ENCODE data around the gene FKBP1C. TPM values are rescaled to one million over a fixed set of nuclear protein-coding genes. Genes with fewer than 3 reads are reported as not detected.

Gene FKBP1C
- total and polyA plus RNA-seq, 2 donors (not counting 3 experiments of a cell fraction or from before 2014, with no cell fraction given): 2.0 to 7.7 TPM

DNA sequence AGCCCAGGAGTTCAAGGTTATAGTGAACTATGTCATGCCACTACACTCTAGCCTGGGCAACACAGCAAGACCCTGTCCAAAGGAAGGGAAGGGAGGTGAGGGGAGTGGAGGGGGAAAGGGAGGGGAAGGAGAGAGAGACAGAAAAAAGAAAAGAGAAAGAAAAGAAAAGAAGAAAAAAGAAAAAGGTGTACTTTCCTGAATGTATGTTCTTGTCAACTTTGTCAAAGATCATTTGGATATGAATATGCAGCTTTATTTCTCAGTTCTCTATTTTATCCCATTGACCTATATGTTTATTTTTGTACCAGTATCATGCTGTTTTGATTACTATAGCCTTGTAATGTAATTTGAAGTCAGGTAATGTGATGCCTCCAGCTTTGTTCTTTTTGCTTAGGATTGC, 30.9 kb upstream of the FKBP1C start:
- H3K79me2 ChIP-seq (ENCODE audit: control insufficient read depth, insufficient read depth, low read length): no peaks in the 10 kb centered on the region
- TF ChIP-seq, protein P1, sequence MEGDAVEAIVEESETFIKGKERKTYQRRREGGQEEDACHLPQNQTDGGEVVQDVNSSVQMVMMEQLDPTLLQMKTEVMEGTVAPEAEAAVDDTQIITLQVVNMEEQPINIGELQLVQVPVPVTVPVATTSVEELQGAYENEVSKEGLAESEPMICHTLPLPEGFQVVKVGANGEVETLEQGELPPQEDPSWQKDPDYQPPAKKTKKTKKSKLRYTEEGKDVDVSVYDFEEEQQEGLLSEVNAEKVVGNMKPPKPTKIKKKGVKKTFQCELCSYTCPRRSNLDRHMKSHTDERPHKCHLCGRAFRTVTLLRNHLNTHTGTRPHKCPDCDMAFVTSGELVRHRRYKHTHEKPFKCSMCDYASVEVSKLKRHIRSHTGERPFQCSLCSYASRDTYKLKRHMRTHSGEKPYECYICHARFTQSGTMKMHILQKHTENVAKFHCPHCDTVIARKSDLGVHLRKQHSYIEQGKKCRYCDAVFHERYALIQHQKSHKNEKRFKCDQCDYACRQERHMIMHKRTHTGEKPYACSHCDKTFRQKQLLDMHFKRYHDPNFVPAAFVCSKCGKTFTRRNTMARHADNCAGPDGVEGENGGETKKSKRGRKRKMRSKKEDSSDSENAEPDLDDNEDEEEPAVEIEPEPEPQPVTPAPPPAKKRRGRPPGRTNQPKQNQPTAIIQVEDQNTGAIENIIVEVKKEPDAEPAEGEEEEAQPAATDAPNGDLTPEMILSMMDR (IDR thresholded peaks at IDR 0.05; ENCODE audit: extremely low read depth in 1 of 2, insufficient read depth in 1 of 2, low read depth in 1 of 2, low read length in 2 of 2): no peak
- TF ChIP-seq EZH2 (IDR thresholded peaks at IDR 0.05; ENCODE audit: borderline replicate concordance, low read depth, low read length, severe bottlenecking) (no peak), MYC (IDR thresholded peaks at IDR 0.05; ENCODE audit: low read depth, low read length) (no peak), POLR2AphosphoS5 (IDR thresholded peaks at IDR 0.05; ENCODE audit: insufficient read depth, low read depth, low read length) (no peak), JUN (IDR thresholded peaks at IDR 0.05; ENCODE audit: borderline replicate concordance, insufficient read depth, insufficient read length, low read depth) (no peak), GATA2 (IDR thresholded peaks at IDR 0.05; ENCODE audit: insufficient read depth, insufficient read length, low read depth, low read length) (no peak), FOS (IDR thresholded peaks at IDR 0.05; ENCODE audit: borderline replicate concordance, insufficient read depth, low read length) (no peak), POLR2A (IDR thresholded peaks at IDR 0.05; ENCODE audit: low read depth, low read length) (no peak)
- TF ChIP-seq, protein P2, sequence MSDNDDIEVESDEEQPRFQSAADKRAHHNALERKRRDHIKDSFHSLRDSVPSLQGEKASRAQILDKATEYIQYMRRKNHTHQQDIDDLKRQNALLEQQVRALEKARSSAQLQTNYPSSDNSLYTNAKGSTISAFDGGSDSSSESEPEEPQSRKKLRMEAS (IDR thresholded peaks at IDR 0.05; ENCODE audit: insufficient read depth, insufficient read length): no peak
- ChIA-PET CTCF (no interaction called here), POLR2A (no interaction called here)
- H3K9me3 ChIP-seq (replicated peaks; ENCODE audit: control insufficient read depth, insufficient read depth, low read length): no peaks in the 10 kb centered on the region
- FAIRE-seq (no peak), DNase-seq (ENCODE audit: low read depth, low spot score) (no peak)
- dilution Hi-C loops (cut with MboI; ENCODE audit: extremely low pct_ligation_motif_present, low sequenced_read_pairs) (no loop called here), intact Hi-C loops (cut with micrococcal nuclease) (no loop called here)
- H4K20me1 ChIP-seq (replicated peaks; ENCODE audit: control insufficient read depth, extremely low read depth, insufficient read depth, low read length): no peaks in the 10 kb centered on the region
- no peak overlapping the region for H2AFZ ChIP-seq (ENCODE audit: low read depth, low read length)
- H3K36me3 ChIP-seq (ENCODE audit: control insufficient read depth in 2 of 2, extremely low read depth in 1 of 2, insufficient read depth in 2 of 2, low read length in 2 of 2): no peaks in the 10 kb centered on the region
- no peaks in the 10 kb centered on the region for H3K4me1 ChIP-seq (ENCODE audit: control insufficient read depth, extremely low read depth, insufficient read depth, low read length)
- no peaks in the 10 kb centered on the region for H3K27me3 ChIP-seq (ENCODE audit: control insufficient read depth in 2 of 2, insufficient read depth in 2 of 2, low read length in 2 of 2)
- H3K4me3 ChIP-seq (replicated peaks in 1 of 3; ENCODE audit: insufficient read depth in 1 of 3, low read depth in 1 of 3, low read length in 3 of 3): no peak overlapping the region
- H3K9ac ChIP-seq (replicated peaks; ENCODE audit: extremely low read depth, insufficient read depth, low read length): no peak overlapping the region
- H3K4me2 ChIP-seq (ENCODE audit: insufficient read depth, low read length): no peak overlapping the region
- no peaks in the 10 kb centered on the region for H3K9me1 ChIP-seq (replicated peaks; ENCODE audit: control insufficient read depth, extremely low read depth, insufficient read depth, low read length)
- no peak overlapping the region for H3K27ac ChIP-seq (ENCODE audit: insufficient read depth, low read depth, low read length)
- BruUV-seq (replicated peaks): no TSS peak

All from endothelial cell of umbilical vein (primary cell).